Transverse colon (tissue), 4 donors: ENCODE measurements around the gene EML6.

Source experiments
- CTCF ChIP-seq, 5 experiments: fragments of 200-600 bp in 3 of 5; fragments of 450-650 bp in 2 of 5; sonication (generic) in 3 of 5; IDR thresholded peaks; 1 replicate in 2 of 5; 2 replicates in 3 of 5; pipeline ENCODE4 v1.5.1; 2016 to 2017; ENCODE audit warnings: antibody characterized with exemption in 5 of 5, inconsistent platforms in 3 of 5, mild to moderate bottlenecking in 2 of 5, moderate library complexity in 1 of 5
- EP300 ChIP-seq: sonication (generic); formaldehyde crosslinking; IDR thresholded peaks from one replicate; pipeline ENCODE4 v1.6.1; 2017; ENCODE audit warnings: antibody characterized with exemption, low read depth
- POLR2A ChIP-seq: fragments of 450-650 bp; IDR thresholded peaks from one replicate; pipeline ENCODE4 v1.6.1; 2016; ENCODE audit warnings: antibody characterized with exemption, mild to moderate bottlenecking, moderate library complexity
- POLR2AphosphoS5 ChIP-seq, 3 donors: sonication (generic); formaldehyde crosslinking; IDR thresholded peaks; one replicate each; pipeline ENCODE4 v1.6.1; 2016; ENCODE audit warnings: antibody characterized with exemption in 3 of 3

GRCh38 chr2:54687595-54688152, 35.8 kb upstream of the EML6 start:
- TF ChIP-seq CTCF (IDR thresholded peaks at IDR 0.05) (no peak), EP300 (no peak), POLR2A (no peak), POLR2AphosphoS5 (IDR thresholded peaks at IDR 0.05) (no peak)
